Measurements from ENCODE around the gene CCDC167.

Gene CCDC167

GRCh38 chr6:37486121-37486839, 13.4 kb downstream of the CCDC167 start:
- no peak for DNase-seq

- peak; percentile 28 for DNase-seq
Observed at GRCh38 chr6:37485291-37485702, 14.4 kb downstream of the CCDC167 start.

GRCh38 chr6:37484786-37485170, 14.9 kb downstream of the CCDC167 start:
- DNase-seq = no peak

GRCh38 chr6:37483917-37484785, 15.5 kb downstream of the CCDC167 start:
- DNase-seq = peak; percentile 51

- DNase-seq = no peak
Observed at GRCh38 chr6:37483252-37483901, 16.3 kb downstream of the CCDC167 start.

DNA sequence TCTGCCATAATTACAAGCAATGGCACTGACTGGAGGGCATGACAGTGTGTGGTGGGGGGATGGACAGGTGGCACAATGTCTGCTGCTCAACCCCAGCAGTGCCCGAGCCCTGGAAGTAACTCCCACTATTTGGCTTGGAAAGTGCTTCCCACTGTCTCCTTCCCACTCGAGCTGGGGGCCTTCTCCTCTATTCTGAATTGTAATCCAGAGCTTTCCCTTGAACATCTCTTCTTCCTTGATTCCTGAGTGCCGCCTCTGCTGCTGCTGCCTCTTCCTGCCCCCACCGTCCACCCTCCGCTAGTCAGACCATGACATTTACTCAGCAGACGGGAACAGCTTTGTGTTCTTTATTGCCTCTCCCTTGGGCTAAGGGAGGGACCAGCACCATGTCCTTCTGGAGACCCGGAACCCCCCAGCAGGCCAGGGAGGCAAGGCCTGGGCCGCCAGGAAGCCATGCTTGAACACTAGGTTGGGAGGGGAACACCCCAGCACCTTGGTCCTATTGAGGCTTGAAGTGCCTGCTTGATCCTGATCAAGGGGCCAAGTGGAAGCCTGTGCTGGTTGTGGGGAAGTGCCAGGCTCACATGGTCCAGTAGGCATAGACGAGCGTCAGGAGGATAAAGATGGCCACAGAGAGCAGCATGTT, 17.0 kb downstream of the CCDC167 start:
- DNase-seq = no peak

- DNase-seq = no peak
Observed at GRCh38 chr6:37481711-37482605, 17.7 kb downstream of the CCDC167 start.

- no peak for DNase-seq
Observed at GRCh38 chr6:37480951-37481534, 18.6 kb downstream of the CCDC167 start.

DNA sequence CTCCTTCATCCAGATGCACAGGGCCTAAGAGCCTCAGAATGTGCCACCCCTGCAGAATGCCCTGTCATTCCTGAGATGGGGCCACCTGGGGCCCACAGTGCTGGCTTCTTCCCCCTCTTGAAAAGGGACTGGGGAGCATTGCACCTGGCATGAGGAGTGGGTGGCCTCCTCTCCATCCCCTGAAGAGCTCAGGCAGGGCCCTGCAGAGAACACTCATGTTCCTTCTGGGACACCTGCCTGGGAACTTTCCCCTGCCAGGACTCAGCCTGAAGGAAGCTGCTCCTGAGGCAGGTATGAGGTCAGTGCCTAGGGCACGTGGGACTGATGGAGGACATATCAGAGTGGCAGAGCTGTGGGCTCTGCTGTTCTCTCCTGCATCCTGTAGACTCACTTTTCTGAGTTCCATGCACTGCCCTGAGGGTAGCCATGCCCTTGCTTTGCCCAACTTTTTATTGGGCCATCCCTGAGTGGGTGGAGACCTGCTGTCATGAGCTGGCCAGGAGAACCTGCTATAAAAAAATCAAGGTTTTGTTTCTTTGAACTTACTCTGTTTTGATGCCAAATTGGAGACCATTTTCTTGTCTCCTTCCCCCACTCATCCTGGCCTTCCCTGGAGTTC, 19.5 kb downstream of the CCDC167 start:
- DNase-seq = no peak

GRCh38 chr6:37479266-37479854, 20.3 kb downstream of the CCDC167 start:
- no peak for DNase-seq

- DNase-seq = no peak
Observed at GRCh38 chr6:37478827-37479226, 20.9 kb downstream of the CCDC167 start.

GRCh38 chr6:37477656-37478435, 21.8 kb downstream of the CCDC167 start:
- DNase-seq = no peak

DNA sequence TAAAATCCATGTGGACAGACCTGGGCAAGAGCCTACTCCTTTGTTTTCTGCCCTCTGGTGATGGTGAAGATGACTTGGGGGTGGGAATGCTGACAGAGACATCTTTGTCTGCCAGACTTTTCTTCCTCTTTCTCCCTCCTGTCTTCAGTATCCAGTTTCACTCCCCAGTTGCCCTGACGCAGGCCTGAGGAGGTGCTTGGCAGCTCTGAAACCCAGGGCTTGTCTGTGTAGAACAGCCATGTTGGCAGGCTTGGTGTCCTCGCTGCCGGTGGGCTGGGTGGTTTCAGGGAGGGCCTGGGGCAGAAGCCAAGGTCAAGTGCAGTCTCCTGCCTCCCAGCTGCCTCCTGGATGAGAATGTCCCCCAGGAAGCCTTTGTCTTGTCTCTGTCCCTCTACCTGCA, 22.5 kb downstream of the CCDC167 start:
- DNase-seq = no peak

DNA sequence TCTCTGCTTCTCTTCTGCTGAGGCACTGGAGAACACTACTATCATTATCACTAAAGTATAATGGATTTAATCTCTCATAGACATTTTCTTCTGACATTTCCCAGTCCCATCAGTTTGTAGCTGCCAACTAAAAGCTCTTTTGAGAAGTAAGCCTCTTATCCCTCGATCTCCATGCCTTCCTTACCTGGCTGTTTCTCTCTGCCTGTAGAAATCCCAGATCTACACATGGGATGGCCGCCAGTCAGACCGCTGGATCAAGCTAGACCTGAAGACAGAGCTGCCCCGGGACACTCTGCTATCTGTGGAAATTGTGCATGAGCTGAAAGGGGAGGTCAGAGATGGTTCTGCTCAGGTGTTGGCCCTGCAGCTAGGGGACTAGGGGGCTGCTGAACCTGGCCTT, 25.4 kb downstream of the CCDC167 start:
- no peak for DNase-seq

GRCh38 chr6:37473364-37474095, 26.2 kb downstream of the CCDC167 start:
- DNase-seq = peak; percentile 30

DNA sequence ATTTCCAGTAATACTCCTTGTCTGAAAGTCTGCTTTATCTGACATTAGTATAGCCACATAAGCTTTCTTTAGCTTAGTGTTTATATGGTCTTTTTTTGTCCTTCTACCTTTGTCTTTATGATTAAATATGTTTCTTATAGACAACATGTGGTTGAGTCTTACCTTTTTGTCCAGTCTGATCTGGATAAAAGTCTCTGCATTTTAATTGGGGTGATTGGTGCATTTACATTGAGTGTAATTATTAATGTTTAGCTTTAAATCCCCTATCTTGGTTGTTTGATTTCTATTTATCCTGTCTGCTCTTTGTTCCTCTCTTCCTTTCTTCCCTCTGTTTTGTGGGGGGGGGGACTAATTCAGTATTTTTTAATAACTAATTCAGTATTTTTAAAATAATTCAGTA, 32.0 kb downstream of the CCDC167 start:
- no peak for DNase-seq

DNA sequence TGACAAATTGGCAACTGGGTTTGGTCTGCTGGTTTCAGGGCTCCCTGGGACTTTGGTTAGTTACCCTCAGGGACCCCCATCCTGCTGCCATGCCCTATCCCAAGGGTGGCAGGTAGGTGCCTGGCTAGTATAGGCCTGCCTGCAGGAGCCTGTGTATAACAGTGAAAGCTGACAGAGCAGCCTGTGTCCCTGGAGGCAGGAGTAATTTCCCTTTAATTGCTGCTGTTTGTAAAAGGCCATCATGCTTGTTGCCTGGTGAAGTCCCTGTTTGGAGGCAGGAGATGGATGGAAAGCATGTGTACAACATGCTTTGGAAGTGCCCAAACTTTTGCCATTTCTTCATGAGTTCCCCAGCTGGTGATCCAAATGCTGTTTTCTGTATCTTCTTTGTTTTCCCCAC, 36.6 kb downstream of the CCDC167 start:
- peak; percentile 33 for DNase-seq

DNA sequence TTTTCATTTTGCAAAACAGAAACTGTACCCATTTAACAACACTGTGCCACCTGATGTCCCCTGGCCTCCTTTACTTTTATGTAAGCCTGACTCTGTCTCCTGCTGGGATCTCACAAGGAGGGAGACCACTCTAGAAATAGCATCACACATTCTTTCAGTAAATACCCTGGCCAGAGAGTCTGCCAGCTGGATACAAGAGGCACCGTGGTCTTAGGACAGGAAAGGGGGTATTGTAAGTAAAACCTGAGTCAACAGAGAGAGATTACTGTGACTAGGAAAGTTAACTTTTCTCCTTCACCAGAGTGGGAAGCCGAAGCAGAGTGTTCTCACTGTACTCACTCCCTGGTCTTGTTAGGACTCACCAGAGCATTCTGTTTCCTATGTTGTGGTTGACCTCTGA, 38.9 kb downstream of the CCDC167 start:
- no peak for DNase-seq

All from NCI-H1694 treated with DMSO at 0.1 percent for 48 hours (cell line).